GM21528 (cell line): Measurements from ENCODE around the gene ATG13.

ENCODE experiments used
- ATAC-seq: cut with Tn5 transposase; IDR thresholded peaks from one replicate; pipeline ENCODE4 v1.9.1; 2021; ENCODE audit warnings: mild to moderate bottlenecking, moderate library complexity; ENCODE audit not compliant: unreplicated experiment, low FRiP score

ATG13 gene

DNA sequence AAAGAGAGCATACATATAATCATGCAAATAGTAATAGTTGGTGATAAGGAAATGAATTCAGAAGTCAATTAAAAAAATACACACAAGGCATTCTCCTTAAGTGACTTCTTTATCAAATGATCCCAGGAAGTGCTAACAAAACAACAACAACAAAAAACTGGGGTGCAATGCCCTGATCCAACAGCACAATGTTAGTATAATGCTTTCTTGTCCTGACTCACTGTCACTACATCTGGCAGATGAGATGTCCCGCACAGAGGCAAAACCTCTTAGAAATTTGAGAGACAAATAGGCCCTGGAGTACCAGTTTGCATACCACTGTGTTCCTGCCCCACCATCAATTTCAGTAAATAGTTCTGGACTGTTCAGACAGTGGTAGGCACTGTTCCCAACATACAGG, 12.6 kb upstream of the ATG13 start:
- no peak for ATAC-seq

DNA sequence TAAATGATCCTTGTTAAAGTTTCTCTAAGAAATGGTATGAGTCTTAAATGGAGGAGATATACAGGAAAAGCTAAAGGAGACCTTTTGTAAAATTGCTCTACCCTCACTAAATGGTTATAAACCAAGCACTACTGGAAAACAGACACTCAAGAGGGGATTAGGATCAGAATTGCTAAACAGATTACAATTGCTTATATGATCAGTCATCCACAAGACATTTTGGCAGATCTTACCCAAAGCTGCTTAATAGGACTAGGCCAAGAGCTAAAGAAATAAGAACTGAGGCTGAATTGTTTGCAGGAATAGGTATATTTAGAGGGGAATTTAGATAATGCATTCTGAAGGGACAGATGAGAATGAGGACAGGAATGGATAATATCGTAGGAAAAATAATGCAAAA, 9.8 kb upstream of the ATG13 start:
- no peak for ATAC-seq

DNA sequence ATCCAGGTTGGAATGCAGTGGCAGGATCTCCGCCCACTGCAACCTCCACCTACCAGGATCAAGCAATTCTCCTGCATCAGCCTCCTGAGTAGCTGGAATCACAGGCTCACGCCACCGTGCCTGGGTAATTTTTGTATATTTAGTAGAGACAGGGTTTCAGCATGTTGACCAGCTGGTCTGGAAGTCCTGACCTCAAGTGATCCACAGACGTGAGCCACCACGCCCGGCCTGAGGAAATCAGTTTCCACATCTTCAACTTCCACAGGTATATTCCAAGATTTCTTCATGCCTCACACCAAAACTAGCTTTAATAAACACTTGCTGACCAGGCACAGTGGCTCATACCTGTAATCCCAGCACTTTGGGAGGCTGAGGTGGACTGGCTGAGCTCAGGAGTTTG, 8.0 kb upstream of the ATG13 start:
- ATAC-seq = no peak

DNA sequence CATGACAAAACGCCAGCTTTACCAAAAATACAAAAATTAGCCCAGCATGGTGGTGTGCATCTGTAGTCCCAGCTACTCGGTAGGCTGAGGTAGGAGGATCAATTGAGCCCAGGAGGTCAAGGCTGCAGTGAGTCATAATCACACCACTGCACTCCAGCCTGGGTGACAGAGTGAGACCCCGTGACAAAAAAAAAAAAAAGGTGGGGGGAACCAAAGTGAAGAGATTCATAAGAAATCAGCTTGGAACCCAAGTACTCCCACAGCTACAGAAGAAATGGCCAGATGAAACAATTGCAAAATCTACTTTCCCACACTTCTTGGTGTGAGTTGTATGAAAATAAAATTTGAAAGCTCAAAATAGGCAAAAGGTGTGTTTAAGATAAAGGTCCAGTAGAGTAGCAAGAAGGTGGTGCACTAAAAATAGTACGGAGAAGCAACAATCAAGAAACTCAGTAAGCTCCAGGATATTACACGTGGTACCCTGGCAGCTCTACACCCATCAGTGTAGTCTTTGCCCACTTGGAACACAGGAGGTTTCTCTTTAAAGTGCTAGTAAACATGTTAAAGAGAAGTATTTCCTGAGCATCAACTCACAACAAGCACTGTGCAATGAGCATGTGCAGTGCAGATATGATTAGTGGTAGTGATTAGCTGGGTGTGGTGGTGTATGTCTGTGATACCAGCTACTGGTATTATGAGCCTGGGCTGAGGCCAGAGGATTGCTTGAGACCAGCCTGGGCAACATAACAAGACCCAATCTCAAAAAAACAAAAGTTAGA, 5.6 kb upstream of the ATG13 start:
- ATAC-seq = no peak

DNA sequence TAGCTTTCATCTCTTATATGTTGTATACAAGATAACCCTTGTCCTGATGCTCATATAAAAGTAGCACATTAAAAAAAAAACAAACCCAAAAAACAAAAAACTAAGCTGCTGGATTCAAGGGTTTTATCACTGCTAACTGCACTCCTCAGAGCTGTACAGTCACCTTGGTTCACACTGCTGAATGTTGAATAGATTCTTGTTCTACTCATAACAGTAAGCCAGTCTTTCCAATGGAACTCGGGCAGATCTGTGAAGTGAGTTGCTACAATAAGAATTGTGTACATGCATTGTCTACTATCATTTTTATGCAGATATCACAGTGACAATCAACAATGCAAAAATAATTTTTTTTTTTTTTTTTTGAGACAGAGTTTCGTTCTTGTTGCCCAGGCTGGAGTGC, 5.0 kb upstream of the ATG13 start:
- no peak for ATAC-seq

DNA sequence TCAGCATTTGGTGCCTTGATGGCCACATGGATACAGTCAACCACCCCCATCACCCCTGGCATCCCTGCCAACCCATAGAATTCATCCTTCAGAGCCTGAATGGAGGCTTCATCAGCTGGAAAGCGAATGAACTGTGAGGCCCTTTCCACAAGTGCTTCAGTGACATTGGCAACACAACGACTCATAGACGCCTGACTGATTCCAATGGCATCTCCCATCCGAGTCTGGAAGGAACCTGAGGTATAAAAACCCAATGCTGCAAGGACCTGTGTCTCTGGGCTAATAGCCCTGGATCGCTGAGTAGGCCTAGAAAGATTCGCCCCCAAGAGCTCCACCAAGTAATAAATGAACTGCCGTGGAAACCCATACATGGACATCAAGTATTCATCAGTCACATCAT, 1.6 kb upstream of the ATG13 start:
- no peak for ATAC-seq

DNA sequence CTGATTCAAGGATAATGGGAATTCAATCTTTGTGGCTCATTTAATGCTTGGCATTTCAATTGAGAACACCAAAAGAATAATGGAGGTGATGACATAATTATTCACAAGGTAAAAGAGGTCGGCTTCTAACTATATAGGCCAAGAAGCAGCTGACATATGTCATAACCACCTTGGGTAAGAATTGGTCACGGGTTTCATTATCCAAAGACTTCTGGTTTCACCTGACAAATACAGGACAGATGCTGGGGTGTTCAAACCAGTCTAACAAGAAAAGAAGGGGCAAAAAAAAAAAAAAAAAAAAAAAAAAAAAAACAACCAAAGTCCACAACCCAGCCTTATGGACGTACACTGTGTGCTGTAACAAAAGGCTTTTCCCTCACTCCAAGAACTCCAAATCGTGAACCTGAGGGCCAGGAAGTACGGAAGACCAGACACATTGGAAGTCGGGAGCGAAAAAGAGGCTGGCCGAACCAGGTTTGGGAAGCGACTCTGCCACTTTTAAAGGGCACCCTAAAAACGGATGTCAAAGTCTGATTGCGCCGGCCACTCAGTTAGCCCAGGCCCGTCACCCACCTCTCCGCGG, 711 bp upstream of the ATG13 start:
- ATAC-seq = no peak

DNA sequence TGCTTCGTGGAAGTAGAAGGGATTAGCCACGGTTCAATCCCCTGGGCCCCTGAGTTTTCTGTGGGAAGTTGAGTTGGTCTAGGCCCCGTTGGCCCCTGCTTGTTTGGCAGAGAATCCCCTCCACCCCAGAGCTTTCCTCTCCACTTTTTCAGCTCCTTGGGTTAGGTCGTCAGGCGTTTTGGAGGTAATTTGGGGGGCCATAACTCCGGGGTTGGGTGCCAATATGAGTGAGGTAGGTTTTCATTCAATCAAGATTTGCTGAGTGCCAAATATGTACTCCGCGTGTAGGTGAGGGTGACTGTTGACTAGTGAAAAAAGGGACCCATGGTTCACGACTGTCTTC, 590 bp downstream of the ATG13 start:
- no peak for ATAC-seq

DNA sequence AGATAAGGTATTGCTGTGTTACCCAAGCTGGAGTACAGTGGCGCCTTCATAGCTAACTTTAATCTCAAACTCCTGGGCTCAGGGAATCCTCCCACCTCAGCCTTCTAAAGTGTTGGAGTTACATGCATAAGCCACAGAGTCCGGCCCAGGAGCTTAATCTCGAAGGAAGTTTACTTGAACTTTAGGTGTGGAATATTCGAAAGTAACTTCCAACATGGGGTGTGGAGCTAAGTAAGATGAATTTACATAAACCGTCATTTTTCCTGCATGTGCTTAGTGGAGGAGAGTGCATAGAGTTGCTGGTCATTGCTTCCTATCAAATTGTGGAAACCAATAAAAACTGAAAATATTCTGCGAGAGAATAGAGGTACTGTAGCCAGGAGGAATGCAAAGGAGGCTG, 1.5 kb downstream of the ATG13 start:
- ATAC-seq = no peak

DNA sequence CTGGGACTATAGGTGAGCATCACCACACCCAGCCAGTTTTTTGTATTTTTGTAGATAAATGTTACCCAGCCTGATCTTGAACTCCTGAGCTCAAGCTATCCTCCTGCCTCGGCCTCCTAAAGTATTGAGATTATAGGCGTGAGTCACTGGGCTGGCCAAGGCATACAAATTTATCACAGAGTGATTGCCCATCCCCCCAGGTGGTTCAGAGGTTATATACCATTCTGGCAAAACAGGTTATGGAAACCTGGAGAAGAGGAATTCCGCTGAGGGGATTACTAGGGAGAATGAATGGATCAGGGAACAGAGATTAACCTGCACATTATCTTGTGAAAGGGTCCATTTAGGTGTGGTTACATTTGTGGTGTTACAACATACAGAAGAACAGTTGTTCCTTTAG, 8.1 kb downstream of the ATG13 start:
- no peak for ATAC-seq

DNA sequence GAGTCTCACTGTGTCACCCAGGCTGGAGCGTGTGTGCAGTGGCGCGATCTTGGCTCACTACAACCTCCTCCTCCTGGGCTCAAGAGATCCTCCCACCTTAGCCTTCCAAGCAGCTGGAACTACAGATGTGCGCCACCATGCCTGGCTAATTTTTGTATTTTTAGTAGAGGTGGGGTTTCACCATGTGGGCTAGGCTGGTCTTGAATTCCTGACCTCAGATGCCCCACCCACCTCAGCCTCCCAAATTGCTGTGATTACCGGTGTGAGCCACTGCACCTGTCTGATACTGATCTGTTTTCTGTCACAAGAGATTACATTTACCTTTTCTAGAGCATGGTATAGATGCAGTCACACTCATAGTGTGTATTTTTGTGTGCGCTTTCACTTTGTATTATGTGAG, 11.6 kb downstream of the ATG13 start:
- no peak for ATAC-seq

DNA sequence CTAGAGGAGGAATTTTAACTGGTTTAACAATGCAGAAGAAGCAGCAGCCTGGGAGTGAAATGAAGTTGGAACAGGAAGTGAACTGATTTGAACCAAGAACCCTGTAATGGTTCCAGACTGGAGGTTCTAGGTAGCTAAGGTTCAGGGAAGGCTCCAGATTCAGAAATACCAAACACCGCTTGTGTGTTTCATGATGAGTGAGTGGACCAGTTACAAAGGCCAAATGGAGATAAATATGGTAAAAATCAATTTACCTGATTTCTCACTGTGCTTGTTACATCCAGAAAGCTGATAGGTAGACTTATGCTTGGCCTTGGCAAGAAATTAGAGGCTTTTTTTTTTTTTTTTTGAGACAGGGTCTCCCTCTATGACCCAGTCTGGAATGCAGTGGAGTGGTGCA, 12.9 kb downstream of the ATG13 start:
- no peak for ATAC-seq

DNA sequence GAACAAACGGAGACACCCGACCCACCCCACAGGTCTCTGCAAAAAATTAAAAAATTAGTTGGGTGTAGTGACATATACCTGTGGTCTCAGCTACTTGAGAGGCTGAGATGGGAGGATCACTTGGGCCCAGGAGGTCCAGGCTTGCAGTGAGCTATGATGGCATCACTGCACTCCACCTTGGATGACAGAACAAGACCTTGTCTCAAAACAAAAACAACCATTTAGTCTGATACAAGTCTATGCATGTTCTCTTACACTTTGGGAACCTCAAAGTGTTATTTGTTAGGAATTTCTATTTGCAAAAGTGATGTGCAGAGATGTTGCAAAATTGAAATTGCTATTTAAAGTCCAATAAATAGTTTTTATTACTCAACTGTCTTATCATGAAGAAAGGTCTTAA, 14.3 kb downstream of the ATG13 start:
- no peak for ATAC-seq

DNA sequence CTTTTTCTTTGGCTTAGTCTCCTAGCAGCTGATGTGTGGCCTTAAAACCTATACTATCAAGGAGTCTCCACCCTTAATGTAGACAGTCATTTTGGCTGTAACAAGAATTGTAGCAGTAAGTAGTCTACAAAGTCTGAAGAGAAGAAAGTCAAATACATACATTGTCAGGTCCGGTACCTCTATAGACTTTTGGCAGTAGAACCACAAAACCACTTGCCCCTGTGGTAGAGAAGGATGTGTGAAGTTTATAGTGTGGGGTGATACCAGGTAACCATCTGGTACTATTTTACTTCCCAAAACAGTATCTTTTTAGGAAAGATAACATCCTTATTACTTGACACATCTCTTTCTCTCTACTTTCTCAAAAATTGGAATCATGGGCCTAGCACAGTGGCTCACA, 15.1 kb downstream of the ATG13 start:
- no peak for ATAC-seq

DNA sequence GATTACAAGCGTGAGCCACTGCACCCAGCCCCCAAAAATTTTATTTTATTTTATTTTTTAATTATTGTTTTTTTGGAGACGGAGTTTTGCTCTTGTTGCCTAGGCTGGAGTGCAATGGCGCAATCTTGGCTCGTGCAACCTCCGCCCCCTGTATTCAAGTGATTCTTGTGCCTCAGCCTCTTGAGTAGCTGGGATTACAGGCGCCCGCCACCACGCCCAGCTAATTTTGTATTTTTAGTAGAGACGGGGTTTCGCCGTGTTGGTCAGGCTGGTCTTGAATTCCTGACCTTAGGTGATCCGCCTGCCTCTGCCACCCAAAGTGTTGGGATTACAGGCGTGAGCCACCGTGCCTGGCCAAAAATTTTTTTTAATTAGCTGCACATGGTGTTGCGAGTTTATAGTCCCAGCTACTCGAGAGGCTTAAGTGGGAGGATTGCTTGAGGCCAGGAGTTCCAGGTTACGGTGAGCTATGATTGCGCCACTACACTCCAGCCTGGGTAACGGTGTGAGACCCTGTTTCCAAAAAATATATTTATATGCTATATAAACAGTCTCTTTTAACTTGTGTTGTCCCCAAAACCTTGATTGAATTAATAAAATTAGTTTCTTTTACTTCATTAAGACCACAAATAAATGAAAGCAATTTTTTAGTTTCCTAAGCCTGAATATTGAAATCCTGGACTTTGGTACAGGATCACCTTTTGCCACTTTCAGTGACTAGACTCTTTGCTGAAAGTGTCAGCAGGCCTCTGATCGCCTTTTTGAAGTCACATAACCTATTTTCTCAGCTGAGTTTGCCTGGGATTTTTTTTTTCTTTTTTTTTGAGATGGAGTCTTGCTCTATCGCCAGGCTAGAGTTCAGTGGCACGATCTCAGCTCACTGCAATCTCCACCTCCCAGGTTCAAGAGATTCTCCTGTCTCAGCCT, 16.2 kb downstream of the ATG13 start:
- ATAC-seq = no peak

DNA sequence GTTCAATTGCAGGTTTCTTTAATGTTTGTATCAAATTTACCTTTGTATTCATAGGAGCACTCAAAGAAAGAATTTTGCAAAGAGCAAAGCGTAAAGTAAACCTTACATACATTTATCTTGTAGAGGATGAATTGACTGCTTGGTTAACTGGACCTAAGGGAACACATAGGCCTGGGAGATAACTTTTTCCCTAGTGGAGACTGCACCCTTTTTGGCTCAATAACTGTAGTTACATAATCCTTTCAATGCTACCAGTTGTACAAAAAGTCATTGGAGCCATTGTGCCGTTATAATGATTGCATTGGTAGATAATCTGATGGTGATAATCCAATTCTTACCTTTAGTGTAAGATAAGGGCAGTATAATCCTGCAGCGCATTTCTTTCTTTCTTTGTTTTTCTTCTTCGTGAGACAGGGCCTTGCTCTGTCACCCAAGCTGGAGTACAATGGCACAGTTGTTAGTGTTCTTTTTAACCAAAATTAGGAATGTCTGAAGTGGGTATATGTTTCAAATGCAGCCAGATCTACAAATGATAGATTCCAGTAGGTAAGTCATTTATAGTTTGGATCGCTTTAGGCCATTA, 18.3 kb downstream of the ATG13 start:
- ATAC-seq = no peak

DNA sequence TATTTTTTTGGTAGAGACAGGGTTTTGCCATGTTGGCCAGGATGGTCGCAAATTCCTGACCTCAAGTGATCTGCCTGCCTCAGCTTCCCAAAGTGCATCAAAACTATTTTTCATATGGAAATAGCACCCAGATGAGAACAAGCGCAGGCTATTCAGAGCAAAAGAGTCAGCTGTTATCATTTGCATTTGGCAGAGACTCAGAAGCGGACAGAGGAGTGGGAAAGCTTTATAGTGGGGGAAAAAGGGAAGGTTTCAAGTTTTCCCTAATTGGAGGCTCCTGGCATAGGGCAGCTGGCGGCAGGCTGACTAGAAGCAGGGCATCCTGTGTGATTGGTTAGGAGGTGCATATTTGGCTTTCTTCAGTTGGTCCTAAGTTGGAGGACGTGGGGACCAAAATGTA, 20.2 kb downstream of the ATG13 start:
- no peak for ATAC-seq

DNA sequence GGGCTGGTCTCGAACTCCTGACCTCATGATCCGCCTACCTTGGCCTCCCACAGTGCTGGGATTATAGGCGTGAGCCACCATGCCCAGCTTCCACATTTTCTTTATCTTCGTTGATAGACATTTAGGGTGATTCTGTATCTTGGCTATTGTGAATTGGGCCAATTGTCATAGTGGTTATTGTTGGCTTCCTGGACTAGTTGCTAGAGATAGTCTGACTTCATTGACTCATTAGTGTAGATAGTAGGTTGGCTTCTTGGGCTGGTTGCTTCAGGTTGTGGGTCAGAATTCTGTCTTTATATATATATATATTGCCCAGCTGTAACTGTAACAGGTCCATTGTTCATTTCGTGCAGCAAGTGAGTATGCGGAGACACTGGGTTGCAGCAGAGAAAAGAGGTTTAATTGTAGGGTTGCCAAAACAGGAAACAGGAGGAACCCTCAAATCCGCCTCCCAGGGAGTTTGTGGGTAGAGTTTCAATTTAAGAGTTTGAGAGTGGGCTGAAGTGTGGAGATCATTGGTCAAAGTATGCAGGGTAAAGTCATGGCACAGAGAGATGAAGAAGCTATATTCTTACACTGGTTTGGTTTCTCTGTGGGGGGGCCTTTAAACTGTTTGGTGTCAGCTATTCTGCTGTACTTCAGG, 22.0 kb downstream of the ATG13 start:
- ATAC-seq = no peak

DNA sequence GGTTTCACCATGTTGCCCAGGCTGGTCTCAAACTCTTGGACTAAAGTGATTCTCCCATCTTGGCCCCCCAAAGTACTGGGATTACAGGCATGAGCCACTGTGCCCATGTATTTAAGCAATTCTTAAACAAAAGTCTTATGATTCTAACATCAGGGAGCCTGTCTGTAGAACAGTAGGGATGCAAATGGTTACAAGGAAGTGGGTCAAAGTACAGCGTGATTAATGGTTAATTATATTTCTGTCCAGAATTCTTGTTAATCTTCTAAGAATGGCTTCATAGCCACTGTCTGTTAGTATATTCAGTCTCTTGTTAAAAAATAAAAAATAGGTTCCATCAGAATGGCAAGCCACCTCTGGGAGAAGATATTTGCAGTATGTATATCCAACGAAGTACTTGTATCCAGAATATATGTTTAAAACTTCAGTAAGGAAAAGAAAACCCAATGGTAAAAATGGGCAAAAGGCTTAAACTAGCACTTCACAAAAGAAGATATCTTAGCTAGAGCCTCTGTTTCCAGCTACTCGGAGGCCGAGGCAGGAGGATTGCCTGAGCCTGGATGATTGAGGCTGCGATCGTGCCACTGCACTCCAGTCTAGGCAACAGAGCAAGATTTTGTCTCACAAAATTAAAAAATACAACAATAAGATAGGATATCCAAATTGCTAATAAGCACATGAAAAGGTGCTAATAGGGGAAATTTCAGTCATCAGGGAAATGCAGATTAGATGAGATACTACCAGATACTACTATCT, 22.9 kb downstream of the ATG13 start:
- no peak for ATAC-seq

DNA sequence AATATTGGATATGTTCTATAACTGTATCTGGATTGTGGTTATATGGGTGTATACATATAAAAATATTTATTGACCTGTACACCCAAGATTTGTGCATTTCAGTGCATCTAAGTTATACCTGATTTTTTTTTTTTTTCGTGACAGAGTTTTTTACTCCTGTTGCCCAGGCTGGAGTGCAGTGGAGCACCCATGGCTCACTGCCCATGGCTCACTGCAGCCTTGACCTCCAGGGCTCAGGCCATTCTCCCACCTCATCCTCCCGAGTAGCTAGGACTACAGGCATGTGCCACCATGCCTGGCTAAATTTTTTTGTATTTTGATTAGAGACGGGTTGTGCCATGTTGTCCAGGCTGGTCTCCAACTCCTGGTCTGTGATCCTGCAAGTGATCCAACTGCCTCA, 24.3 kb downstream of the ATG13 start:
- no peak for ATAC-seq
